GM20431 (cell line): ENCODE results near the gene ZNF557.

Experiments
- in situ Hi-C: fragments of 300-500 bp; cut with MseI, MboI; formaldehyde crosslinking; loops from one replicate; pipeline ENCODE4 v1.15.0; 2020; ENCODE audit warnings: low sequenced_read_pairs; ENCODE audit not compliant: unreplicated experiment

ZNF557 gene

DNA sequence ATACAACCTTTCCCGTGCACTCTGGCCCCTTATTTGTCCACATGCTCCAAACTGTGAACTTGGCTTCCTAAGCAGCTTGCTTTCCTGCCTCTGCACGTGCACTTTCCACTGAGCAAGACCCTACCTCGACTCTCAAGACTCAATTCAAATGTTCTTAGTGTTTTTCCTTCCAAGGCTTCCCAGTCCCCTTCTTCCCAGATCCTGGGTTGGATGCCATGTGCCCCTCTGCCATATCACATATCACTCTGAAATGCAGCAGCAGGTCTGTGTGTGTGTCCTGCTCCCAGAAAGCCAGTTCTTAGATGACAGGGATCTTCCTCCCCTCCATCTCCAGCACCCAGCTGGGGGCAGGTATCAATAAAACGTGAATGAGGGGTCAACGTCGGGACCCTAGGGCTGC is 3.0 kb downstream of the ZNF557 start:
- in situ Hi-C loops = no loop called here

DNA sequence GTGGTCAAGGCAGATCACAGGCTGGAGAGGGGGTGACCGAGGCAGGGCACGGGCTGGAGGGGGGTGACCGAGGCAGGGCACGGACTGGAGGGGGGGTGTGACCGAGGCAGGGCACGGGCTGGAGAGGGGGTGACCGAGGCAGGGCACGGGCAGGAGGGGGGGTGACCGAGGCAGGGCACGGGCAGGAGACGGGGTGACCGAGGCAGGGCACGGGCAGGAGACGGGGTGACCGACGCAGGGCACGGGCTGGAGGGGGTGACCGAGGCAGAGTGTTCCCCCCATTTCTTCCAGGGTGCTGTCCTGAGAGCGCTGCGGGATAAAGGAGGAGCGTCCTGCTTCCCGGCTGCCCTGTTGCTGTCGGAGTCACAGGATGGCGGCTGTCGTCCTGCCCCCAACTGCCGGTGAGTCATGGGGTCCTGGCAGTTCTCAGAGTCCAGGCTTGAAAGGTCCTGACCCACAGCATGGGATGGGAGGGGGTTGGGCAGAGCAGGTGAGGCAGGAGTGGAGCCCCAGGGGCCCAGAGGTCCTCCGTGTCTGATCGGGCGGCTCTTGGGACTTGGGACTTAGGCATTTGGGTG is 5.3 kb downstream of the ZNF557 start:
- in situ Hi-C loops = no loop called here

DNA sequence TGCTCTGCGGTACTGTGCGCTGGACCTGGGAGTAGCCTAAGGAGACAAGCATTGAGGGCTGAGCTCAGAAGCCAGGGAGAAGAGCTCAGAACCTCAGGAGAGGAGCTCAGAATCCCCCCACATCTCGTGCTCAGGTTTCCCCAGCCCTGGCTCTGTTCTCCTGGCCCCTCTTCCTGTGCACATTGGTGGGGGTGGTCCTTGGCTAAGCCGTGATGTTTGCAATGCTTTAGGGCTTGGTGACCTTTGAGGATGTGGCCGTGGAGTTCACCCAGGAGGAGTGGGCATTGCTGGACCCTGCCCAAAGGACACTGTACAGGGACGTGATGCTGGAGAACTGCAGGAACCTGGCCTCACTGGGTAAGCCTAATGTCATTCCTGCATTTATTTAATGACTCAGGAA is 6.6 kb downstream of the ZNF557 start:
- in situ Hi-C loops = no loop called here

DNA sequence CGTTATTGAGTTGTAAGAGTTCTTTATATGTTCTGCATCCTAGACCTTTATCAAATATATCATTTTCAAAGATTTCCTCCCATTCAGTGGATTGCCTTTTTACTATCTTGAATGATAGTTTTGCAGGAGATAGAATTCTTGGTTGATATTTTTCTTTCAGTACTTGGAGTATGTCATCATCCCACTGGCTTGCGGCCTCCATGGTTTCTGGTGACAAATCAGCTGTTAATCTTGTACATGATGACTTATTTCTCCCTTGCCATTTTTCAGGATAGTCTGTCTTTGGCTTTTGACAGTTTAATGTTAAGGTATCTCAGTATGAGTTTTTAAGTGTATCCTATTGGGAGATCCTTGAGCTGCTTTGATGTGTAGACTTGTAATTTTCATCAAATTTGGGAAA is 8.5 kb downstream of the ZNF557 start:
- in situ Hi-C loops = no loop called here

DNA sequence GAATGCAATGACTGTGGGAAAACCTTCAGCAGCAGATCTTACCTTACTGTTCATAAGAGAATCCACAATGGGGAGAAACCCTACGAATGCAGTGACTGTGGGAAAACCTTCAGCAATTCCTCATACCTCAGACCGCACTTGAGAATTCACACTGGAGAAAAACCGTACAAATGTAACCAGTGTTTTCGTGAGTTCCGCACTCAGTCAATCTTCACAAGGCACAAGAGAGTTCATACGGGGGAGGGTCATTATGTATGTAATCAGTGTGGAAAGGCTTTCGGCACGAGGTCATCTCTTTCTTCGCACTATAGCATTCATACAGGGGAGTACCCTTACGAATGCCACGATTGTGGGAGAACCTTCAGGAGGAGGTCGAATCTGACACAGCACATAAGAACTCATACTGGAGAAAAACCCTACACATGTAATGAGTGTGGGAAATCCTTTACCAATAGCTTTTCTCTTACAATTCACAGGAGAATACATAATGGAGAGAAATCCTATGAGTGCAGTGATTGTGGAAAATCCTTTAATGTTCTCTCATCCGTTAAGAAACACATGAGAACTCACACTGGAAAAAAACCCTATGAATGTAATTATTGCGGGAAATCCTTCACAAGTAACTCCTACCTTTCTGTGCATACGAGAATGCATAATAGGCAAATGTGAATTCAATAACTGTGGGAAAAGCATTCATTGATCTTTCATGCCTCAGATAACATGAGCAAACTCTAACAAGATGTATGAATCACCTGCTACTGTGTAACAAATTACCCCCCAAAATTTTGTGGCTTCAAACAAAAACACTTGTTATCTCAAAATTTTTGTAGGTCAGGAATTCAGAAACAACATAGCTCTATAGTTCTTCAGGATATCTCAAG is 13.8 kb downstream of the ZNF557 start:
- in situ Hi-C loops = no loop called here

DNA sequence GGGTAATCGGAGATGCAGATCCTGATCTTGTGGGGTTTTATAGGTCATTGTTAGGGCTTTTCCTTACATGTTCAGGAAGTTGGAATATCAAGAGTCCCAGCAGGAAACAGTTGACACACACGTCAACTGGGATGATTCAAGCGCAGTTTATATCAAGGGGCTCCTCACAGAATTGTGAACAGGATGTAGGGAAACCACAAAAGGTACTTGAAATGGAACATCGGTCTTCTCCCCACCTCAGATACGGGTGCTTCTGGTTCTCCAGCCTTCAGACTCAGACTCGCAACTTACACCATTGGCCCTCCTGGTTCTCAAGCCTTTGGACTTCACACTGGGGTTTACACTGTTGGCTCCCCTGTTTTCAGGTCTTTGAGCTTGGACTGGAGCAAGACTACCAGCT is 19.5 kb downstream of the ZNF557 start:
- in situ Hi-C loops = no loop called here

DNA sequence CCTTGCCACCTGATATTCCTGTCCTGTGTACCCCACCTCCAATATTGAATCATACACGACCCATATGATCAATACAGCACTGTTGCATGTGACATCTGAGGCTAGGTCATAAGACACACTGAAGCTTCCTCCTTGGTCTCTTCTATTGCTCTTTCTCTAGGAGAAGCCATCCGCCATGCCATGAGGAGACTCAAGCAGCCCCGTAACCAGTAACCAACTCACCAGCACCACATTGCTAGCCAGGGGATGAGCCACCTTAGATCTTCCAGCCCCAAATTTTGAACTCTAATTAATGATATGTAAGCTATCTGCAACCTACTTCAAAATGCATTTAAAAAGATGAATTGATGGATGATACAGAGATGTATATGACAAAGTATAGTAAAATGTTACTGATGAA is 28.6 kb downstream of the ZNF557 start:
- in situ Hi-C loops = no loop called here

DNA sequence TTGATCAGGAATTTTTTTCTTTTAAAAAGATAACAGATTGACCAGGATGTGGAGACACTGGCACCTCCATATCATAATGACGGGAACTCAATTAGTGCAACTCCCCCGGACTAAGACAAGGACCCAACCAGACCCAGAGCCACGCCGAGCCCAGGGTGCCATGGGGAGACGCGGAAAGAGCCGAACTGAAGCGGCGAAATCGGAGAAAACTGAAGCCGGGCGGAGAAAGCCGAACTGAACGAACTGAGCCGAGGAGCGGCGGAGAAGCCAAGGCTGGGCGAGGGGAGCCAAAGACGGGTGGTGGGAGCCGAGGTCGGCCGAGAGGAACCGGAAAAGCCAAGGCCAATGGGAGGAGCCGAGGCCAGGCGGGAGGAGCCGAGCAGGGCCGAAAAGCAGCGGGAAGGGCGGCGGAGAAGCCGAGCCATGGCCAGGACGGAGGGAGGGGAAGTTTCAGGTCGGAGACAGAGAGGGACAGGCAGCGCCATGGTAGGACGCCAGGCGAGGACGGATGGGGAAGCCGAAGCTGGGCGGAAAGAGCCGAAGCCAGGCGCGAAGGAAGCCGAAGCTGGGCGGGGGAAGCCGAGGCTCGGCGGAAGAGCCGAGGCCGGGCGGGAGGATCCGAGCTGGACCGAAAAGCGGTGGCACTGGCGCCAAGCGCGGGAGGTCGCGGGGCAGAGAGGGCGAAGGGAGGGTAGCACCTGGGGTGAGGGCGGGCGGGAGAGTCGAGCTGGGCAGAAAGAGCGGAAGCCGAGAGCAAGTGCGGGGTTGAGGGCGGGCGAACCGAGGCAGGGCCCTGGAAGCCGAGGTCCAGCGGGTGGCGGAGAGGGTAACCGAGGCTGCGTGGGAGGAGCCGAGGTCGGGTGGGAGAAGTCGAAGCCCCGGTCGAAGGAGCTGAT is 29.4 kb downstream of the ZNF557 start:
- in situ Hi-C loops = no loop called here

DNA sequence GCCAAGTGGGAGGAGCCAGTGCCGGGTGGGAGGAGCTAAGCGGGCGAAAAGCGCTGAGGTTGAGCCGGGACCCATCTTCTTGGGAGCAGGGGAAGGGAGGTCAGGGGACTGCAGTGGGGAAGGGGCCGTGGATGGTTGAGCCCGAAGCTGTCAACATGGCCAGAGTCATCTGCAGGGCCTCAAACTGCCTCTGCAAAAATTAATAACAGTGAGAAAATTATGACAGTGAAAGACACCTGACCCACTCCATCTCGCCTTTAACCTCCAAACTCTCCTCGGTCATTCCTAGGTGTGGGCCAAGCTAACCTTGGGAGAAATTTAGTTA is 30.1 kb downstream of the ZNF557 start:
- in situ Hi-C loops = no loop called here

DNA sequence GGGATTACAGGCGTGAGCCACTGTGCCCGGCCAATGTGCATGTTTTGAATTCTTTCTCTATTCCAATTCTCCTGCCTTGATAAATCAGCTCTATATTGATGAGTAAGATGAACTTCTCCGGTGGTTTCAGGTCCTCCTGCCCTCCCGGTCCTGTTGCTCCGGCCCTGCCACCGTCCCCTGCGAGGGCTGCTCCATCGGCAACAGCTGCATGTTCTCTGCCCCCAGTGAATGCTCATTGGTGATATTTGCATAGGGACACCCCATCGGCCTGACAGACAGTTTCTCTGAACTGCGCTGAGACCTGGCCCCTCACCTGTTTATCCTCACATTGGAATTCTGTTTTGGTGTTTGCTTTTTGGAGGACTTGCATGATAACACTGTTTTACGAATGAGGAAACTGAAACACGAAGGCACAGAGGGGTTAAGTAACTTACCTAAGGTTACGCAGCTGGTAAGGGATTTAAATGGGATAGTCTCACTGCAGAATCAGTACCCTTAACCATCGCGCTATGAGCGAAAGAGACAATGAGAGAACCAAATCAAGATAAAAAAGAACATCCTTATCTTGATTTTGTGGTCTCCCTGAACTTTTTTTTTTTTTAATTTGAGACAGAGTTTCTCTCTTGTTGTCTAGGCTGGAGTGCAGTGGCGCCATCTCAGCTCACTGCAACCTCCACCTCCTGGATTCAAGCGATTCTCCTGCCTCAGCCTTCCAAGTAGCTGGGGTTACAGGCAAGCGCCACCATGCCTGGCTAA is 32.2 kb downstream of the ZNF557 start:
- in situ Hi-C loops = no loop called here

DNA sequence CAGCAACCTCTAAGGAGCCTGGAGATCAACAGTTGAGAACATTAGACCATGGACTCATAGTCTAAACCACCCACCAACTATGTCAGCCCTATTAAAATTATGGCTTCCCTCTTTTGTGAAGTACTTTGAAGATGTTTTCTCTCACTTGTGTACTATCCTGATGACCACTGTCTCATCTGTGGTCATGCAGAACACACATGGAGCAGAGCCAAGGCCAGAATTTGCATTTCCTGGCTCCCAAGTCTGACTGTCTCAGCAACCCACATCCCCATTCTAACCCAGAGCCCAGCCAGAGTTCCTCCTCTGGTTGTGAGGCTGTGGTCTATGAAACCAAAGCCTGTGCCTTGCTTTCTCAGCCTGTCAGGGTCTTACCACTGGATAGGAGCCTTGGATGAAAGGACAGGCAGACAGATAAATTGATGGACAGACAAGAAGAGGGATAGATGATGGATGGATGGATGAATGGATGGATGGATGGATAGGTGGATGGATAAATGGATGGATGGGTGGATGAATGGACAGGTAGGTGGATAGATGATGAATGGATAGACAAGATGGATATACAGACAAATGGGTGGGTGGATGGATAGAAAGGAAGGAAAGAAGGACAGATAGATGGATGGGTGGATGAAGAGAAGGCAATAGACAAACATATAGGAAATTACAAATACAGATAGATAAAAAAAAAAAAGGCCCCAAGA is 35.4 kb downstream of the ZNF557 start:
- in situ Hi-C loops = no loop called here

DNA sequence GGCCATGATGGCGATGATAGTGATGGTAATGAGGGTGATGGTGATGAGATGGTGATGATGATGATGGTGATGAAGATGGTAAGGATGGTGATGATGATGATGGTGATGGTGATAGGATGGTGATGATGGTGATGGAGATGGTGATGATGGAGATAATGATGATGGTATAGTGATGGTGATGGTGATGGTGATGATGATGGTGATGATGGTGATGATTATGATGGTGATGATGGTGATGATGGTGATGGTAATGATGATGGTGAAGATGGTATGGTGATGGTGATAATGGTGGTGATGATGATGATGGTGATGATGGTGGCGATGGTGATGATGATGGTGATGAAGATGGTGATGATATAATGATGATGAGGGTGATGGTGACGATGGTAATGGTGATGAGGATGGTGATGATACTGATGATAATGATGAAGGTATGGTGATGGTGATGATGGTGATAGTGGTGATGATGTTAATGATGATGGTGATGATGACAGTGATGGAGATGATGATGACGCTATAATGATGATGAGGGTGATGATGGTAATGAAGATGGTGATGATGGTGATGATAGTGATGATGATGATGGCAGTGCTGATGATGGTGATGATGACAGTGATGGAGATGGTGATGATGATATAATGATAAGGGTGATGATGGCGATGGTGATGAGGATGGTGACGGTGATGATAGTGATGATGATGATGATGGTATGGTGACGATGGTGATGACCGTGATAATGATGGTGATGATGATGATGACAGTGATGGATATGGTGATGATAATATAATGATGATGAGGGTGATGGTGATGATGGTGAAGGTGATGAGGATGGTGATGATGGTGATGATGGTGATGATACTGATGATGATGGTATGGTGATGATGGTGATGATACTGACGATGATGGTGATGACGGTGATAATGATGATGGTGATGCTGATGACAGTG is 37.5 kb downstream of the ZNF557 start:
- in situ Hi-C loops = no loop called here

DNA sequence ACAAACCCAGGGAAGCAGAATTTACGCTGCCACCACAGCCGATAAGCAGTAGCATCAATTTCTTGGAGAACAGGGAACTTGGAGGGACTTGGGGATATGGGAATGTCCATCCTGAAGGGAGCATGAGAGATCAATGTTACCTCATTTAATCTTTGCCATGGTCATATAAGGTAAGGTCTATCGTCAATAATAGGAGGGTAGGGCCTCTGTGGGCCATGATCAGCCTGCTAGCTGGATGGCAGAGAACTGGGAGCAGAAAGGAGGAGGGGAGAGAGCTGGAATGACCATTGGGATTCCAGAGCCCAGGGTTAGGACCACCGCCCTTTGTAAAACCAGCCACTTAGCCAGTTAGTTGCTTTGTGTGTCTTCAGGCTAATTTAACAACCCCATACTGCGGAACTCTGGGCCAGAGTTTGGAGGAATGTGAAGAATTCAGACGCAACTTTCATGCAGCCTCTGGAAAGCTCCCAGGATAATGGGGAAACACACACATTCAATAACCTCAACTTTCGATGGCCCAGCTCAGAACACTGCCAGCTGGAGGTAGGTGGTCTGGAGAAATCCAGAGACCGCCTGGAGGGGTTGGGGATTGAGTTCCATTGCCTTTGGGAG is 40.3 kb downstream of the ZNF557 start:
- in situ Hi-C loops = no loop called here

DNA sequence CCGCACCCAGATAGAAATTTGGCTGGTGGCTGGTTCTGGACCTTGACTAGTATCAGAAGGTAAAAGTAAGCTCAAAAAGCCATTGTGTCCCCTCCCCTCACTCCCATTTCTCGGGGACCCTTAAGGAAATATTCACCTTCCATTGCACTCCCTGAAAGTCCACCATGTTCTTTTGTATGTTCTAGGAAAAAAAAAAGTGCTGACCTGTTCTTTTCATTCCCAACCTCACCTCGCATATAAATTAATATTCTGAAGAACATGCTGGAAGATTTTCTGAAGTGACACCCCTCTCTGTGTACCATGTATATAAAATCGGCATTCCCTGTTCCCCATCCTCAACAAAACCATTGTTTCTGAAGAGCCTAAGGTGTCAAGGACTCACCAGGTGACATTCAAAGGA is 43.2 kb downstream of the ZNF557 start:
- in situ Hi-C loops = no loop called here

DNA sequence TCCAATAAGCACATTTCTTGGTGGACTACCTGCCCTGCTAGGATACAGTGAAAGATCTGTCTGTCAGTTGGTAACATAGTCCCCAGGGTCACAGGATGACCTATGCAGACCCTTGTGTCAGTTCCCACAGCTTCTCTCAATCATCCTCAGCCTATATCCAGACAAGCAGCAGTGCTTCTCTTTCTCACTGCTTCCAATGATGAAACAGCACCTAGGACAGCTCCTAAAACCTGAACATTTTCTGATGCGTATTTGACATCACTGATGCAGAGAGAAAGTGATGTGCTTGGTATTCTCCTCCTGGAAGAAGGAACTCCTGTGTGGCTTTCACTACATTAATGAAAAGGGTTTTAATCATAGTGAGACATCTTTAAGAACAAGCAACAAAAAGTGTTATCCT is 43.7 kb downstream of the ZNF557 start:
- in situ Hi-C loops = no loop called here

DNA sequence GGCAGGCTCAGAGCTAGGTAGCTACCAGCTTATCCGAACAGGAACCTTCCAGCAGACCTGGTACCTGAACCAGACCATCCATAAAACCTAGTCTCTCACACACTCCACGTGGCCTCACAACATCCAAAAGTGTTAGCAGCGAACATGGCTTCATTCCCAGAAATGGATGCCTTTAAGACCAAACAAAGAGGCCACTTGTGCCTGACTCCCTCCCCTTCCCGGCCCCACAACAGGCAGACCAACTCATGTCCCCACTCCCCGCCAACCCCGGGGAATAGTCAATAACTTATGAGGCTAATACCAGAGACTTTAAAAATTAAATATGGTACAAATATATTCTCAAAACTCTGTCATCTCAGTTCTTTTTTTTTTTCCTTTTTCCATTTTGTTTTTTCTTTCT is 46.2 kb downstream of the ZNF557 start:
- in situ Hi-C loops = no loop called here

DNA sequence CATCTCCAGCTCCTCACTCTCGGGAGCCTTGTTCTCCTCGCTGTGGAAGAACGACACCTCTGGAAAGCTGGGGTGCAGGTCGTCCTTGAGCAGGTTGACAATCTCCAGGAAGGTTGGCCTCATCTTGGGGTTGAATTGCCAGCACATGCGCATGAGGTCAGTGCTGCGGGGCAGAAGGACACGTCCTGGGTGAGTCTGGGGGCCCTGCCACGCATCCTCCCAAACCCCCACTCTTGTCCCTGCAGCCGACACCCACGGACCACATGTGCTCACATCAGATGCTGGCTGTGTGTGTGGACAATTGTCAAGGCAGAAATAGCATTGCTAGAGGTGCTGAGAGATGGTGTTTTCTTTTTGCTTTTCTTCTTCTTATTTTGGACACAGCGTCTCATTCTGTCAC is 47.7 kb downstream of the ZNF557 start:
- in situ Hi-C loops = no loop called here

DNA sequence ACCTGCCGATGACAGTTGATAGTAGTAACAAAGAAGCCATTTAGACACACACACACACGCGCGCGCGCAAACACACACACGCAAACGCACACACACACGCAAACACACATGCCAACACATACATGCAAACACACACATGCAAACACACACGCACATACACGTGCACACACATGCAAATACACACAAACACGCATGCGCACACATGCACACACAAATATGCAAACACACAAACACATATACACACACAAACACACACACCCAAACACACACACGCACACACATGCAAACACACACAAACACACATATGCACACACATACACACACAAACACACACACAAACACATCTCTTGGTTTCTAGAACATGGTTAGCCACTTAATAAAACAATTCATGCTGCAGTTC is 50.1 kb downstream of the ZNF557 start:
- in situ Hi-C loops = no loop called here
